Measurements from ENCODE around the gene HLA-DMB.
A peak's percentile ranks its signal among the peaks of the same experiment; 100 is the strongest.

The HLA-DMB gene

GRCh38 chr6:32905078-32905477 is 35.8 kb downstream of the HLA-DMB start:
- DNase-seq = no peak

DNA sequence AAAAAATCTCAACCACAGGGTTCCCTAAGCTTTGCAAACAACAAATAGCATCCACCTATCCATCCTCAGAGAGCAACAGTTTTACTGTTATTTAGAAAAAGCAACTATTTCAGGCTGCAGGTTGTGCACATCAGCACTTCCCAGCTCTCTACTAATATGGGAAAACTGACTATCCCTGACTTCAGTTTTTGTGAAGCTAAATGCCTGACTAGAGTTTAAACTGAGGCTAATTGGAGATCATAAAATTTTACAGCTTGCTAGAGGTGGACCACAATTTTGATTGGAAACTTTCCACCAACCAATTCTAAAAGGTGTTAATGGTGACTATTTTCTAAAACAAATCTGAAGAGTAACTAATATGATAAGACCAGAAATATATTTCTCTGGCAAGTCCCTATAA is 36.9 kb downstream of the HLA-DMB start:
- DNase-seq = no peak

DNA sequence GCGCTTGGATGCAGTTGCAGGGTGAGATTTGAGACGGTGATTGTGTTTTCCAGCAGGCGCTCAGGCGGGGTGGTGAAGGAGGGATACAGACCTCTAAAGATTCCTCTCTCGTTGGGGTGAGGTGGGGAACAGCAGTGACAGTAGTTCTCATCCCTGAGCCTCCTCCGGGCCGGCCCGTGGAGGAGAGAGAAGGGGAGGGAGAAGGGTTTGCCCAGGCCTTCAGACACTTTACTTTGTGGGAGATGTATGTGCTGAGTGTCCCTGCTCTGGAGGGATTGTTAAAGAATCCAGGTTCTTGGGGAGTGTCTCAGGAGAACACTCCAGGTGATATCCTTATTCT is 45.9 kb downstream of the HLA-DMB start:
- no peak for DNase-seq

GRCh38 chr6:32894085-32895005 is 46.5 kb downstream of the HLA-DMB start:
- DNase-seq = peak; percentile 97

- no peak for DNase-seq
Observed at GRCh38 chr6:32890831-32891230, 50.0 kb downstream of the HLA-DMB start.

GRCh38 chr6:32889533-32889932 is 51.3 kb downstream of the HLA-DMB start:
- no peak for DNase-seq

- DNase-seq = no peak
Observed at GRCh38 chr6:32888576-32888975, 52.3 kb downstream of the HLA-DMB start.

DNA sequence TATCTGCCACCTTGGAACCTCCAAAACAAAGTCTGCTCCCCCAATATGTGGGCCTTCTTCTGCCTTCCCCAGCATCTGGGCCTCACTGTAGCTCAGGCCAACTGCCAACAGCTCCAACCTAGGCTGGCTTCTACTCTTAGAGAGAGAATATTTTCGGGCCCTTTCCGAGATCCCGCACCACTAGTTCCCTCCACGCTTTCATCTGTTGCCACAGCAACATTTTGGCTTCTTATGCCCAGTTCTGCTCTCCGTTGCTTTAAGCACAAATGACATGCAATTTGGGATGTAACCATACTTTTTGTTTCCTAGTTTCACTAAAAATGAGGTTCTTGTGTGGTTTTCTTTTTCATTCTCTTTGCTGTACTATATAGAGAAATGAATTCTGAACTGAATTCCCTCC is 53.2 kb downstream of the HLA-DMB start:
- DNase-seq = no peak

GRCh38 chr6:32886681-32887383 is 54.0 kb downstream of the HLA-DMB start:
- peak; percentile 21 for DNase-seq

DNA sequence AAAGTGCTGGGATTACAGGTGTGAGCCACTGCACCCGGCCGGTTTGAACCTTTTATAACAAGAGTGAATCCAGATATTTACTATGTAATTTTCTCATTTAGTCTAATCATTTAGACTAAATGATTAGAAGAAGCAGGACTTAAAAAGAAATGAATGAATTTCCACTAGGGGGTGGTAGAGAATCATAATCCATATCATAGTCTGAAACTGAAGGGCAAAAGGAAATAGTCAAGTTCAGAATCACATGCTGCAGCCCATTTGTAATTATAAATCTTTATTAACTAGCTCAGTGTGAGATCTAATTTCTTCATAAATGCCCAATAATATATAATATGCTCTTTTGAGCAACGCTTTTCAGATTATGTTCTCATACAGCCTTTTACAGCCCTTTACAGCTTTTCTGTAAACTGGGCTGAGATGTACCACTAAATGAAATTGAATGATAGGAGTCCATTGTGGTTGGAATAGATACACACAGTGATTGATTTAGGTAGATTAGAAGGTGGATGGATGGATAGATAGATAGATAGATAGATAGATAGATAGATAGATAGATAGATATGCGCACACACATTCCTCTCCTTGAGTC is 55.0 kb downstream of the HLA-DMB start:
- DNase-seq = peak; percentile 75

Measured in NCI-H1105 treated with DMSO at 0.1 percent for 48 hours (cell line).